HEK293 (cell line): ENCODE measurements around the gene AGRN.

Source experiments
- BCL11B ChIP-seq: fragments of 450-650 bp; formaldehyde crosslinking; IDR thresholded peaks from 2 replicates; pipeline ENCODE4 v1.5.1; 2016; ENCODE audit warnings: low read depth, missing biosample characterization, missing genetic modification characterization
- KLF1 ChIP-seq: fragments of 450-650 bp; formaldehyde crosslinking; IDR thresholded peaks from 2 replicates; pipeline ENCODE4 v1.5.1; 2016; ENCODE audit warnings: missing biosample characterization, missing genetic modification characterization
- KLF17 ChIP-seq: fragments of 450-650 bp; formaldehyde crosslinking; IDR thresholded peaks from 2 replicates; pipeline ENCODE4 v1.5.1; 2016; ENCODE audit warnings: missing biosample characterization, missing genetic modification characterization
- MEIS1 ChIP-seq: sonication (generic); formaldehyde crosslinking; IDR thresholded peaks from 2 replicates; pipeline ENCODE4 v1.8.1; 2022; ENCODE audit warnings: missing genetic modification reagents, mild to moderate bottlenecking, borderline replicate concordance
- PBX3 ChIP-seq: sonication (generic); formaldehyde crosslinking; IDR thresholded peaks from 2 replicates; pipeline ENCODE4 v1.8.1; 2022; ENCODE audit warnings: mild to moderate bottlenecking, moderate library complexity, missing genetic modification reagents
- ZBTB20 ChIP-seq: fragments of 450-650 bp; formaldehyde crosslinking; IDR thresholded peaks from 2 replicates; pipeline ENCODE4 v1.5.1; 2016; ENCODE audit warnings: missing biosample characterization, missing genetic modification characterization
- ZBTB6 ChIP-seq: fragments of 450-650 bp; formaldehyde crosslinking; IDR thresholded peaks from 2 replicates; pipeline ENCODE4 v1.5.1; 2017; ENCODE audit warnings: missing biosample characterization, missing genetic modification characterization
- ZNF132 ChIP-seq: fragments of 450-650 bp; formaldehyde crosslinking; IDR thresholded peaks from 2 replicates; pipeline ENCODE4 v1.5.1; 2017; ENCODE audit warnings: missing biosample characterization, missing genetic modification characterization, borderline replicate concordance
- ZNF157 ChIP-seq: fragments of 450-650 bp; formaldehyde crosslinking; IDR thresholded peaks from 2 replicates; pipeline ENCODE4 v1.5.1; 2016; ENCODE audit warnings: missing biosample characterization, missing genetic modification characterization
- ZNF211 ChIP-seq: fragments of 450-650 bp; formaldehyde crosslinking; IDR thresholded peaks from 2 replicates; pipeline ENCODE4 v1.5.1; 2016; ENCODE audit warnings: low read depth, missing biosample characterization, missing genetic modification characterization
- ZNF223 ChIP-seq: fragments of 450-650 bp; formaldehyde crosslinking; IDR thresholded peaks from 2 replicates; pipeline ENCODE4 v1.5.1; 2016; ENCODE audit warnings: missing biosample characterization, missing genetic modification characterization
- ZNF23 ChIP-seq: fragments of 450-650 bp; formaldehyde crosslinking; IDR thresholded peaks from 2 replicates; pipeline ENCODE4 v1.5.1; 2016; ENCODE audit warnings: missing biosample characterization, missing genetic modification characterization, borderline replicate concordance
- ZNF391 ChIP-seq: fragments of 450-650 bp; formaldehyde crosslinking; IDR thresholded peaks from 2 replicates; pipeline ENCODE4 v1.5.1; 2016; ENCODE audit warnings: low read depth, missing biosample characterization, missing genetic modification characterization, borderline replicate concordance
- ZNF398 ChIP-seq: fragments of 450-650 bp; formaldehyde crosslinking; IDR thresholded peaks from 2 replicates; pipeline ENCODE4 v1.5.1; 2017; ENCODE audit warnings: missing biosample characterization, missing genetic modification characterization
- ZNF560 ChIP-seq: fragments of 450-650 bp; formaldehyde crosslinking; IDR thresholded peaks from 2 replicates; pipeline ENCODE4 v1.5.1; 2017; ENCODE audit warnings: missing biosample characterization, missing genetic modification characterization, borderline replicate concordance
- ZNF600 ChIP-seq: fragments of 450-650 bp; formaldehyde crosslinking; IDR thresholded peaks from 2 replicates; pipeline ENCODE4 v1.5.1; 2016; ENCODE audit warnings: missing biosample characterization, missing genetic modification characterization
- ZNF660 ChIP-seq: fragments of 450-650 bp; IDR thresholded peaks from 2 replicates; pipeline ENCODE4 v1.5.1; 2018; ENCODE audit warnings: missing biosample characterization, mild to moderate bottlenecking, missing genetic modification characterization
- ZNF677 ChIP-seq: fragments of 450-650 bp; IDR thresholded peaks from 2 replicates; pipeline ENCODE4 v1.5.0; 2018; ENCODE audit warnings: missing biosample characterization, mild to moderate bottlenecking, missing genetic modification characterization, moderate library complexity
- ZNF707 ChIP-seq: fragments of 450-650 bp; formaldehyde crosslinking; IDR thresholded peaks from 2 replicates; pipeline ENCODE4 v1.5.1; 2016; ENCODE audit warnings: missing biosample characterization, missing genetic modification characterization
- ZNF777 ChIP-seq: fragments of 450-650 bp; formaldehyde crosslinking; IDR thresholded peaks from 2 replicates; pipeline ENCODE4 v1.5.1; 2017; ENCODE audit warnings: missing biosample characterization, missing genetic modification characterization, borderline replicate concordance
- TF ChIP-seq, protein P1 (sequence below): fragments of 450-650 bp; formaldehyde crosslinking; optimal IDR thresholded peaks from 2 replicates; pipeline ENCODE3; 2016; ENCODE audit warnings: missing biosample characterization, mild to moderate bottlenecking, missing genetic modification characterization
- TF ChIP-seq, protein P2 (sequence below): fragments of 450-650 bp; formaldehyde crosslinking; IDR thresholded peaks from 2 replicates; pipeline ENCODE4 v1.5.1; 2016; ENCODE audit warnings: missing biosample characterization, missing genetic modification characterization
- TF ChIP-seq, protein P3 (sequence below): fragments of 450-650 bp; formaldehyde crosslinking; IDR thresholded peaks from 2 replicates; pipeline ENCODE4 v1.5.1; 2017; ENCODE audit warnings: missing biosample characterization, missing genetic modification characterization
- TF ChIP-seq, protein P4 (sequence below): fragments of 450-650 bp; formaldehyde crosslinking; IDR thresholded peaks from 2 replicates; pipeline ENCODE4 v1.5.1; 2016; ENCODE audit warnings: missing biosample characterization, missing genetic modification characterization

The AGRN gene

DNA sequence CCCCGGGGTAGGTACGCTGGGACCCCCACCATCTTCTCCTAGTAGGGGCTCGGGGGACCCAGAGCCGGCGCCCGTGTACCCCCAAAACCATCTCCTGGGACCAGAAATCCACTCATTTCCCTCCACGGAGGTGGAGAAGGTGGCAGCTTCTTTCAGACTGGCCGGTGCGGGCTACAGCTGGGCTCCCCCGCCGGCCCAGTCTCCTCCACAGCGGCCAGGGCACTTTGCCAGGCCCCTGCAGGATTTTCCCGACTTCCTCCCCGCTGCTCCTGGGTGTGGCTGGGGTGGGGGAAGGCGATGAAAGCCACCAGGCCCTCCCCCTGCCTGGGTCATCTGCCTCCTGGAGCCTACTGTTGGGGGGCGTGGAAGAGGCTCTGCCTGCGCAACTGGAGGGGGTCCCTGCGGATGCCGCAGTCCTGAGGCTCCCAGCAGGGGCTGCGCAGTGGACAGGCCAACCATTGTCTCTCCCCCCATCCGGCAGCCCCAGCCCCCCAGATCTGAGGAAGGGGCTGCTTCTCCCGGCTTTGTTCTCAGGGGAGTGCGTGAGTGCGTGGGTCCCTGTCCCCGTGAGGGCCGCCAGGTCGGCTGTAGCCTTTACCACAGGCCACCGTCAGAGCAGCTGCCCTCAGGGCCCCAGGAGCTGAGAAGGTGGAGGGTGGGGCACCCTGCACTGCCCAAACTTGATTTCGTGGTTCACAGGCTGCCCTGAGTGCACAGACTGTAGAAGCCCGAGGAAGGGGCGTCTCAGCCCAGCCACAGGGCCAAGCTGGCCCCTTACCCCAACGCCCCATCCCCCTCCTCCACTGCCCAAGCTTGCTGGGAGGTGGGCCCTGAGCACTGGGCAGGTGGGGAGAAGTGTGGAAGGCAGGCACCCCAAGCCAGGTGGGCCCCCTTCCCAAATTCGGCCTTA lies 1.3 kb downstream of the AGRN start (continued):
- TF ChIP-seq, protein P1, sequence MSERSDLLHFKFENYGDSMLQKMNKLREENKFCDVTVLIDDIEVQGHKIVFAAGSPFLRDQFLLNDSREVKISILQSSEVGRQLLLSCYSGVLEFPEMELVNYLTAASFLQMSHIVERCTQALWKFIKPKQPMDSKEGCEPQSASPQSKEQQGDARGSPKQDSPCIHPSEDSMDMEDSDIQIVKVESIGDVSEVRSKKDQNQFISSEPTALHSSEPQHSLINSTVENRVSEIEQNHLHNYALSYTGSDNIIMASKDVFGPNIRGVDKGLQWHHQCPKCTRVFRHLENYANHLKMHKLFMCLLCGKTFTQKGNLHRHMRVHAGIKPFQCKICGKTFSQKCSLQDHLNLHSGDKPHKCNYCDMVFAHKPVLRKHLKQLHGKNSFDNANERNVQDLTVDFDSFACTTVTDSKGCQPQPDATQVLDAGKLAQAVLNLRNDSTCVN (tag by site-specific recombination), result no peak
- TF ChIP-seq ZNF157 (tag by site-specific recombination) (no peak), ZNF677 (no peak), ZNF23 (tag by site-specific recombination) (no peak), KLF17 (tag by site-specific recombination) (peak; percentile 85), ZNF777 (tag by site-specific recombination) (no peak), ZNF391 (tag by site-specific recombination) (no peak), PBX3 (CRISPR knock-in tag) (no peak), ZNF211 (no peak), ZBTB20 (tag by site-specific recombination) (0 out of 2 replicates have a peak, but pooled peaks have one; percentile 24), ZNF223 (tag by site-specific recombination) (peak; percentile 88), MEIS1 (CRISPR knock-in tag) (no peak), ZBTB6 (no peak), ZNF132 (tag by site-specific recombination) (no peak), ZNF560 (tag by site-specific recombination) (no peak), ZNF660 (tag by site-specific recombination) (no peak), ZNF707 (no peak), BCL11B (0 out of 2 replicates have a peak, but pooled peaks have one; percentile 62), ZNF398 (peak; percentile 87), ZNF600 (peak; percentile 29; the same call in 1 of the 2 replicates), KLF1 (peak; percentile 98)
- TF ChIP-seq, protein P2, sequence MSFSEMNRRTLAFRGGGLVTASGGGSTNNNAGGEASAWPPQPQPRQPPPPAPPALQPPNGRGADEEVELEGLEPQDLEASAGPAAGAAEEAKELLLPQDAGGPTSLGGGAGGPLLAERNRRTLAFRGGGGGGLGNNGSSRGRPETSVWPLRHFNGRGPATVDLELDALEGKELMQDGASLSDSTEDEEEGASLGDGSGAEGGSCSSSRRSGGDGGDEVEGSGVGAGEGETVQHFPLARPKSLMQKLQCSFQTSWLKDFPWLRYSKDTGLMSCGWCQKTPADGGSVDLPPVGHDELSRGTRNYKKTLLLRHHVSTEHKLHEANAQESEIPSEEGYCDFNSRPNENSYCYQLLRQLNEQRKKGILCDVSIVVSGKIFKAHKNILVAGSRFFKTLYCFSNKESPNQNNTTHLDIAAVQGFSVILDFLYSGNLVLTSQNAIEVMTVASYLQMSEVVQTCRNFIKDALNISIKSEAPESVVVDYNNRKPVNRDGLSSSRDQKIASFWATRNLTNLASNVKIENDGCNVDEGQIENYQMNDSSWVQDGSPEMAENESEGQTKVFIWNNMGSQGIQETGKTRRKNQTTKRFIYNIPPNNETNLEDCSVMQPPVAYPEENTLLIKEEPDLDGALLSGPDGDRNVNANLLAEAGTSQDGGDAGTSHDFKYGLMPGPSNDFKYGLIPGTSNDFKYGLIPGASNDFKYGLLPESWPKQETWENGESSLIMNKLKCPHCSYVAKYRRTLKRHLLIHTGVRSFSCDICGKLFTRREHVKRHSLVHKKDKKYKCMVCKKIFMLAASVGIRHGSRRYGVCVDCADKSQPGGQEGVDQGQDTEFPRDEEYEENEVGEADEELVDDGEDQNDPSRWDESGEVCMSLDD (tag by site-specific recombination), result peak; percentile 81
- TF ChIP-seq, protein P3, sequence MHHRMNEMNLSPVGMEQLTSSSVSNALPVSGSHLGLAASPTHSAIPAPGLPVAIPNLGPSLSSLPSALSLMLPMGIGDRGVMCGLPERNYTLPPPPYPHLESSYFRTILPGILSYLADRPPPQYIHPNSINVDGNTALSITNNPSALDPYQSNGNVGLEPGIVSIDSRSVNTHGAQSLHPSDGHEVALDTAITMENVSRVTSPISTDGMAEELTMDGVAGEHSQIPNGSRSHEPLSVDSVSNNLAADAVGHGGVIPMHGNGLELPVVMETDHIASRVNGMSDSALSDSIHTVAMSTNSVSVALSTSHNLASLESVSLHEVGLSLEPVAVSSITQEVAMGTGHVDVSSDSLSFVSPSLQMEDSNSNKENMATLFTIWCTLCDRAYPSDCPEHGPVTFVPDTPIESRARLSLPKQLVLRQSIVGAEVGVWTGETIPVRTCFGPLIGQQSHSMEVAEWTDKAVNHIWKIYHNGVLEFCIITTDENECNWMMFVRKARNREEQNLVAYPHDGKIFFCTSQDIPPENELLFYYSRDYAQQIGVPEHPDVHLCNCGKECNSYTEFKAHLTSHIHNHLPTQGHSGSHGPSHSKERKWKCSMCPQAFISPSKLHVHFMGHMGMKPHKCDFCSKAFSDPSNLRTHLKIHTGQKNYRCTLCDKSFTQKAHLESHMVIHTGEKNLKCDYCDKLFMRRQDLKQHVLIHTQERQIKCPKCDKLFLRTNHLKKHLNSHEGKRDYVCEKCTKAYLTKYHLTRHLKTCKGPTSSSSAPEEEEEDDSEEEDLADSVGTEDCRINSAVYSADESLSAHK (tag by site-specific recombination), result no peak
- TF ChIP-seq, protein P4, sequence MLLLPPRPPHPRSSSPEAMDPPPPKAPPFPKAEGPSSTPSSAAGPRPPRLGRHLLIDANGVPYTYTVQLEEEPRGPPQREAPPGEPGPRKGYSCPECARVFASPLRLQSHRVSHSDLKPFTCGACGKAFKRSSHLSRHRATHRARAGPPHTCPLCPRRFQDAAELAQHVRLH, result no peak
